NCI-H128 (cell line): ENCODE measurements around the gene SLC7A1.

Experiments
- DNase-seq: peaks from one replicate; lab custom pipeline; 2025; ENCODE audit not compliant: unreplicated experiment; lab: John Stamatoyannopoulos, UW

SLC7A1 gene

GRCh38 chr13:29562786-29563438, 32.6 kb downstream of the SLC7A1 start:
- no peak for DNase-seq

DNA sequence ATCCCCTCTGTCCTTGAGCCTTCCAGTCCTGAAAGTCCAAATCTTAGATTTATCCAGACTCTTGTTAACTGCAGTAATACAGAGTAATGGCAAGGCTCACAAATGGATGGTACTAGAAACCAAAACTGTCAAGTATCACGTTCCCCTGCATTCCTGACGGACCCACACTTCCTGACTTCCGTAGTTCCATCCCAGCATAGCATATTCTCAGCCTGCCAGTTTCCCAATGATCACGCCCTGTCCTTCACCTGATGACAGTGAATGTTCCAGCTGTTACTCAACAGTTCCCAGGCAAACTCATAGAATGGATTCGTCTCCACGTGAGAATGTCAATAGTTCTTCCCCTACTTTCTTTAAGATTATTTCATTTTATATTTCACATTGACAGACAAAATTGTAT, 33.6 kb downstream of the SLC7A1 start:
- DNase-seq, result no peak

DNA sequence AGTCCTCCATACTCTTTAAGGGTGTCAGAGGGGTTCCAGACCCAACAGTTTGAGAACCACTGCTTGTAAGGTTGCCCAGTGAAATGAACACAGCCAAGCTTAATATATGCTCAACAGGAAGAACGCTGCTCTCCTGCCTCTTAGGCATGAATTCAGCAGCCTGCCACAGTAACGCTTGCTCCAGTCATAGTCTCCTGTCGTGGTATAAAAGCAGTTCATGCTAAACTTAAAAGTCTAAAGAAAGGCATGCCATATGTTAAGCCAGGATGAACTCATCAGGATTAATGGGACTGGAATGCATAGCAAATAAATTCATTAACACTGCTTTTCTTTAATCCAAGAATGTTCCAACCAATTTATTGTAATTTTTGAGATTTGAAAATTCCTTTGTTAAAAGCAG, 38.7 kb downstream of the SLC7A1 start:
- DNase-seq, result no peak

- no peak for DNase-seq
These were observed 44.3 kb downstream of the SLC7A1 start for GRCh38 chr13:29551214-29551613.

- DNase-seq, result no peak
These were observed 45.0 kb downstream of the SLC7A1 start for GRCh38 chr13:29550430-29550988.

DNA sequence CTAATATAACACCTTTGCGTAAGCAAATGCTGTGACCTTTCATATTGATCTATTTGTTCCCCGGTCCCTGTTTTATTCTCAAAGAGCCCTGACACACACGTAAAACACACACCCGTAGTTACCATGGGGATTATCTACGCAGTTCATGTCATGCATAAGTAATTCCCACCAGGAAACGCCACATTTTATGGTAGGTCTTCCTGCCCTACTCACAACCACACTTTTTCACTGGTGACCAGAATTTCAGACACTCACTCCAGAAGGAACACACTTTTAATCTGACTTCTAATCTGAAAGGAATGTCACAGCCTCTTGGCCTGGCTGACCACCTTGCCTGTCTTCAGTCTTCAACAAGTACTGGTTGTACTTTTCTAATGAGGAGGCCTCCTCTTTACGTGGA, 46.8 kb downstream of the SLC7A1 start:
- no peak for DNase-seq

DNA sequence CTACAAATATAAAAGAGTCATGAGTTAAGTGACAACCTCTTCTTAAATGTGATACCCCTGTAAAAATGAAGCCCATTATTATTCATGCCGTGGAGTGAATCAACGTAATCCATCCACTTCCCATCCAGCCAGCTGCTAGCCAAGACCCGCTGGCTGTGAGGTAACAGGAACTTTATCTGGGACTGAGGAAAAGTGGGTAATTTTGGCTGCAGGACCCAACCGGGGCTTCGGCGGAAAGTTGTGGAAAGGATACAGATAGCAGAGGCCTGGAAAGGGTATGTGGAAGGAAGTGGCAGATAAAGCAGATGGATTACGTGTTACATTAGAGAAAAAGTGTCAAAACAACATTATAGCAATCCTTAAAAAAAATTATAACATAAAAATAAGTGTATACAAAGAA, 48.3 kb downstream of the SLC7A1 start:
- DNase-seq, result no peak

DNA sequence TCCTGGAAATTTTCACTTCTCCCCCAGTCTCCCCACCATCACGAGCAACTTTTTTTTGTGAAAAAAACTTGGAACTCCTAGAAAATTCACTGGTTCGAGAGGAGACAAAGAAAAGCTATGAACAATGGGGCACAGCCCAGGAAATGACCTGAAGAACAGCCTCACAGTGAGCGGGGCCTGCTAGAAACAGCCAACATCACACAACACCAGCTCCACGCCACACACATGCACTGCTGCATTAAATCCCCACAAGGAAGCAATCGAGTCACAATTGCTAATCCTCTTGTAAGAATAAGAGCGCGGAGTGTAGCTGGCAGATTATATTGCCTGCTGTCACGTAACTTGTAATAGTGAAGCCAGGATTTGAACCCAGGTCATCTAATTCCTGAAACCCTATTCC, 48.8 kb downstream of the SLC7A1 start:
- DNase-seq, result no peak

GRCh38 chr13:29545988-29546387, 49.5 kb downstream of the SLC7A1 start:
- no peak for DNase-seq

- DNase-seq, result no peak
These were observed 52.0 kb downstream of the SLC7A1 start for GRCh38 chr13:29543230-29544215.

GRCh38 chr13:29542381-29542780, 53.1 kb downstream of the SLC7A1 start:
- no peak for DNase-seq

DNA sequence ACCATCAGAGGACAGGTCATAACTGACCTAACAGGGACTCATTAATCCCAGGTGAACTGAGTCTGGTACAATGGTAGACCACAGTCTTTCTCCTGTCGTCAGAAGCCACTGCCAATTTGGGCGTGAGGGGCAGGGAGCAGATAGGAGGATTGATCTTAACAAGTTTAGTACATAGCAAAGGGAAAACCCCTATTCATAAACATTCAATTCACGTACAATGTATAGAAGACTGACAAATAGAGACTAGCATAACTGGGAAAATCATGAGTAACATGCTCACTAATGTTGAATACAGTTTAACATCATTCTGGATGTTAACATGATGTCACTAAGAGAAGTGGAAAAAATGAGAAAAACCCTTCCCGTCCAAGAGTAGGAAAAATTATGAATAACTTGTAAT, 54.1 kb downstream of the SLC7A1 start:
- DNase-seq, result no peak

DNA sequence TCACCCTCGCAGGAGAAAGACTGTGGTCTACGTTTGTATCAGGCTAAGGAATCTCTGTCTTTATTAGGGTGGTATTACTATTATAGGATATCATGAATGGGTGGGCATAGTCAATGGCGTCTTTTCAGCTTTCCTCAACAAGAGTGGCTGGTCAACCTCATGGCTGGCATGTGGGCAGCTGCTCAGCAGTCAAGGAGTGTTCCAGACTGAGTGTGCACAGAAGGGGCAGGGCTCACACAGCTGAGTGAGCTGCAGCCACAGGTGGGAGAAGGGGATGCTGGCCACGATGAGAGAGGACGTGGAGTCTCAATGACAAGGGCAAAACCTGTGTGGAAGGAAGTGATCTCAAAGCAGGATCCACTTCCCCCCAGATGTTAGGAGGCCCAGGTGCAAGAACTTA, 54.7 kb downstream of the SLC7A1 start:
- DNase-seq, result no peak

- no peak for DNase-seq
These were observed 55.2 kb downstream of the SLC7A1 start for GRCh38 chr13:29540334-29540733.

DNA sequence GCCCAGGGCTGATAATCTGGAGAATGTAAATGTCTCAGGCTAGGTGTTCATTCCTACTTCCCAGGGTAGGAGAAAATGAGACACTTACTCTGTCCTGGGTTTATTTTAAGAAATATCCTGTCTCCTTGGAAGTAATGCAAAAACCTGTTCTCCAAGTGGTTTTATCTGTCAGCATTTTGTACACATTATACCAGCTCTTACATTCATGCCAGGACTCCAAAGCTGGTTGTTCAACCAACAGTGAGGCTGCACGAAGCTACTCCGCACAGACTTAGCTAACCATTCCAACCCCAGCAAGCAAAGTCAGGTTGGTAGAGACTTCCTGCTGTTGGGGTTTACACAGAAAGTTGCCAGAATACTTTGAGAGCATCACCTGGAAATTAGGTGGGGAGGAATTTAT, 55.6 kb downstream of the SLC7A1 start:
- no peak for DNase-seq

GRCh38 chr13:29538652-29539040, 56.8 kb downstream of the SLC7A1 start:
- no peak for DNase-seq

DNA sequence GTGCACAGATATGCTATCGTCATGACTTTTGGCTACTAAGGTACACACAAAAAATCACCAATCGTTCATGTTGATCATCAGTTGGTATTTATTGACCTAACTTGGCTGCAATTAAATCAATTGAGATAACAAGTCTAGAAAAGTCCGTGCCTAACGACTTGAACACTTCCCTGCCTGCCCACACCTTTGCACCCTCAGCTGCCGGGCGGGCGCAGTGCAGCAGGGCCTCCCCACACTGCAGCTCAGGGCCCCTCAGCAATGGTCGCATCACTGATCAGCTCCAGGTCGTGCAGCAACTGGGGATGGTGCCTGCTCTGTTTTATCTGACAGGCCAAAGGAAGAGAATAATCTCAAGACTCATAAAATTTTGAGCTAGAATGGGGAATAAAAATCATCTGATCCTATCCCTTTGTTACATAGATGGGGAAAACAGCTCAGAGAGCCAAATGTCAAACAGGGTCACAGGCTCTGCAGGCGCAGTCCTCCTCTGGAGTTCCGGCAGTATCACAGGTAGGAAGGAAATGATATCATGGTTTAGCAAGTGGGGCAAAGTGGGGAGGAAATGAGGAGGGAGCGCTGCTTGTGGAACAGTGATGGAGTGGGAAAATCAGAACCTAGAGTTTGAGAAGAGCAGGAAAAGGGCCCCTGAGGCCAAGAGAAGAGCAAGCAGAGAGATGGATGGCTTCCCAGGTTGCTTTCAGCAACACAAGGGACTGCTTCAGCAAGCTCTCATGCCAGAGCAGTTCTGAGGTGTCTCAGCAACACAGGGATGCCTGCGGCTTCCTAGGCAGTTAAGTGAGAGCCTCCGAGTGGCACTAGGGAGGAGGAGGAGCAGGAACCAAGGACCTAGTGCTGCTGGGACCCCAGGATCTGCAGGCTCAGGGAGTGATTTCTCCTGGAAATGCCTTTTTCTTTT, 57.5 kb downstream of the SLC7A1 start:
- no peak for DNase-seq

DNA sequence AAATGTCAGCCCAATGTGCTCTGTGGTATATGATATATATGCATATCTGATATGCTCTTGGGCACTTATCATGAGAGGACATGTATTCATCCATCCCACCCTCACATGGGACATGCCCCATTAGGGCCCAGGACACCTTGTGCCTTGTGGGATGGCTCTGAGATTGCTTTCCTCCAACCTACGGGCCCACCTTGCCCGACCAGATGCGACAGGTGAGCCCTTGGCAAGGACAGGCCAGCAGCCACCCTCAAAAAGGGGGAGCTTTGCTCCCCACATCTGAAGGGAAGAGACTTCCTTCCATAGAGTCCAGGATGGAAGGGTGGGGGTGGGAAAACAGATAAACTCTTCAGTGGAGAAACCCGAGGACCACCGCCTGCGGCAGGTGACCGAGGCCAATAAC, 58.6 kb downstream of the SLC7A1 start:
- no peak for DNase-seq

- no peak for DNase-seq
These were observed 59.5 kb downstream of the SLC7A1 start for GRCh38 chr13:29535663-29536655.

- no peak for DNase-seq
These were observed 61.4 kb downstream of the SLC7A1 start for GRCh38 chr13:29534083-29534482.
